ENCODE measurements around the gene GPNMB.

The GPNMB gene

DNA sequence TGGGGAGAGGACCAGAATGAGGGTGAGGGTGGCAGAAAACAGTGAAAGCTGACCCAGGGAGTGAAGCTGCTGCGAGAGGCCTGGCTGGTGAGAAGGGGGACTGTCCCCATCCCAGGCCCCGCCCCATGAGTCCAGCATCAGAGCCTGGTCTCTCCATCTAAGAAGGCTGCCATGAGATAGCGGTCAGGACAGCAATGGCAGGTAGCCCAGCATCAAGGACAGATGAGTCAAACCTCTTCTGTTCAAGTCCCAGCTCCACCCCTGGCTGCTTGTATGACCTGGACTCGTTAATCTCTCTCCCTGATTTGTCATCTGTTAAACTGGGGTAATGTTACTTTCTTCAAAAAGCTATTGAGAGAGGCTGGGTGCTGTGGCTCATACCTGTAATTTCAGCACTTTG is 22.2 kb downstream of the GPNMB start:
- DNase-seq (ENCODE audit: low read depth in 3 of 3, low spot score in 1 of 3) = no peak

DNA sequence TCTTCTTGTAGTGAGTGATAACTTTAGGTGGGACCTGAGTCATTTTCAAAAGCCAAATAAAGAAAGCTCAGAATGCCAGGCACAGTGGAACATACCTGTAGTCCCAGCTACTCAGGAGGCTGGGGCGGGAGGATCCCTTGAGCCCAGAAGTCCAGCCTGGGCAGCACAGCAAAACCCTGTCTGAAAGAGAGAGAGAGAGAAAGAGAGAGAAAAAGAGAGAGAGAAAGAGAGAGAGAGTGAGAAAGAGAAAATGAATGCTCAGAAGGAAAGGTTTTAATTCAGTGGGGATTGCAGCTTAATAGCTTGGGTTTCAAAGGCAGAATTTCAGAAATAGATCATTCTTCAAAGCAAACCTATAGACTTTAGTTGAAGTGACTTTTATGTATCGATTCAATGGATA is 25.7 kb downstream of the GPNMB start:
- DNase-seq (ENCODE audit: low read depth in 3 of 3, low spot score in 1 of 3) = no peak

GRCh38 chr7:23273141-23273599 is 26.6 kb downstream of the GPNMB start:
- peak; percentile 67 to 90 (median 77) for DNase-seq (ENCODE audit: low read depth in 3 of 3, low spot score in 1 of 3)

GRCh38 chr7:23275912-23276311 is 29.3 kb downstream of the GPNMB start:
- DNase-seq (ENCODE audit: low read depth in 3 of 3, low spot score in 1 of 3) = no peak

DNA sequence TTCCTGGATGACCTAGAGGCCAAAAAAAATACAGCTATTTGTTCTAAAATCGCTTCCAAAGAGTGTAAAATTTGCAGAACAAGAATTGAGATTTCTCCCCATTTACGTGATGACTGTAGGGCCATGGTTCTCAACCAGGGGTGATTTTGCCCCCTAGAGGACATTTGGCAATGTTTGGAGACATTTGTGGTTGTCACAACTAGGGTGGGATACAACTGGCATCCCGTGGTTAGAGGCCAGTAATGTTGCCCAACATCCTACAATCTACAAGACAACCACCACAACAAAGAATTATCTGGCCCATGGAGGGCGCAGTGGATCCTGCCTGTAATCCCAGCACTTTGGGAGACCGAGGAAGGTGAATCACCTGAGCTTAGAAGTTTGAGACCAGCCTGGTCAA is 29.8 kb downstream of the GPNMB start:
- no peak for DNase-seq (ENCODE audit: low read depth in 3 of 3, low spot score in 1 of 3)

GRCh38 chr7:23276947-23277346 is 30.4 kb downstream of the GPNMB start:
- no peak for DNase-seq (ENCODE audit: low read depth in 3 of 3, low spot score in 1 of 3)

DNA sequence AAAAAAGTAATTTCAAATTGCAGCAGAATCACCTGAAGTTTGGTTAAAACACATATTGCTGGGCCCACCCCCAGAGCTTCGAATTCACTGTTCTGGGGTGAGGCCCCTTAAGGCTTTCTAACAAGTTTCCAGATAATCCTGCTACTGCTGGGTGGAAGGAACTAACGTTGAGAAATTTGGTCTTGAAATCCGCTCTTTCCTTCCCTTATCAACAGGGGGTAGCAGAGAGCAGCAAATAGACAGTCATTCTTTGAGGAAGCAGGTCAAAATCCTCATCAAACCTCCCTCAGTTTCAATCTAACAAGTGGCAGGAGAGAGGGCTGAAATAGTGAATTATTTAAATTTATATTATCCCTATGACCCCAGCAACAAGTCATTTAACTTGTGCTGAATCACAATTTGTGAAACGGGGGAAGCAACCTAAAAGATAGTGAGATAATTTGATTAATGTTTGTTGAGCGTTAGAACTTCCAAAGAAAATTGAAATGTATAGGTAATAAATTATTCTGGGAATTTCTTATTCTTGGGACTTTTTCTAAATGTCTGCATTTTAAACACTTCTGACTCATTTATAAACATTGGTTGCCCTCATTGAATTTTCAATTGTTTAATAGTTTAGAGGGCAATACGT is 30.9 kb downstream of the GPNMB start:
- DNase-seq (ENCODE audit: low read depth in 3 of 3, low spot score in 1 of 3) = no peak

DNA sequence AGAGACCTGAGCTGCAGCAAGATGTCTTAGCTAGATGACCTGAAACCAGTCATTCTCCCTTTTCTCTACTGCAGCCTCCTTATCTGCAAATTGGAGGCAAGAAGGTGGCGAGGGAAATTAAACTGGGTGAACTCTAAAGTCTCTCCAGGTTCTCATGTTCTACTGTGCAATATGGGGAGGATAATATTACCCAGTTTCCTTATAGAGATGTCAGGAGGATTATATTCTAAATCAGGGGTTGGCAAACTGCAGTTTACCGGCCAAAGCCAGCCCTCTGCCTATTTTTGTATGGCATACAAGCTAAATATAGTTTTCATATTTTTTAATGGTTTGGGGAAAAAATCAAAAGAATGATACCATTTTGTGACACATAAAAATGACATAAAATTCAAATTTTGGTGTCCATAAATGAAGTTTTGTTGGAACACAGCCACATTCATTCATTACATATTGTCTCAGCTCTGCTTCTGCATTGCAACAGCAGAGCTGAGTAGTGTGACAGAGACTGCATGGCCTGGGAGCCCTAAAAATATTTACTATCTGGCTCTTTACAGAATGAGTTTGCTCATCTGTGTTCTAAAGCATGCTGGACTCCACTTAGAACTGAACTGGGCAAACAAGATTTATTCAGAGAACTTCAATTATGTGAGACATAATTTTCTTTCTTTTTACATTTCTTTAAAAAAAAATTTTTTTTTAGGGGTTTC is 33.4 kb downstream of the GPNMB start:
- DNase-seq (ENCODE audit: low read depth in 3 of 3, low spot score in 1 of 3) = no peak

GRCh38 chr7:23283086-23283485 is 36.5 kb downstream of the GPNMB start:
- DNase-seq (ENCODE audit: low read depth in 3 of 3, low spot score in 1 of 3) = no peak

DNA sequence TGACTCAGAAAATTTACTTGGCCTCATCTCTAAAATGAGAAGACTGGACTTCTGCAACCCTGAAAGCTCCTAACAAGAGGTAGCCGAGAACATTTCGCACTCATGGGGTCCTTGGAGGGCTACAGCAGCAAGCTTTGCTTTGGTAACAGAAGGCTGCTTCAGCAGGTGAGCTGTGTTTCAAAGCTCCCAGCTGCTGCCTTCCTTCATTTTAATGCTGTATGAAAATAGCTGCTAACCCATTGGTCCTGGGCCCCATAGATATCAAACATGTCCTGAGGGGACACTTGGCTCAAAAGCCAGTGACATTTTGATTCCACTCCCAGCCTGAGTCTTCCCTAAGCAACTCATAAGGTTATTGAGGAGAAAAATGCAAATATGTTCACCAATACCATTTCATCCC is 38.3 kb downstream of the GPNMB start:
- no peak for DNase-seq (ENCODE audit: low read depth in 3 of 3, low spot score in 1 of 3)

DNA sequence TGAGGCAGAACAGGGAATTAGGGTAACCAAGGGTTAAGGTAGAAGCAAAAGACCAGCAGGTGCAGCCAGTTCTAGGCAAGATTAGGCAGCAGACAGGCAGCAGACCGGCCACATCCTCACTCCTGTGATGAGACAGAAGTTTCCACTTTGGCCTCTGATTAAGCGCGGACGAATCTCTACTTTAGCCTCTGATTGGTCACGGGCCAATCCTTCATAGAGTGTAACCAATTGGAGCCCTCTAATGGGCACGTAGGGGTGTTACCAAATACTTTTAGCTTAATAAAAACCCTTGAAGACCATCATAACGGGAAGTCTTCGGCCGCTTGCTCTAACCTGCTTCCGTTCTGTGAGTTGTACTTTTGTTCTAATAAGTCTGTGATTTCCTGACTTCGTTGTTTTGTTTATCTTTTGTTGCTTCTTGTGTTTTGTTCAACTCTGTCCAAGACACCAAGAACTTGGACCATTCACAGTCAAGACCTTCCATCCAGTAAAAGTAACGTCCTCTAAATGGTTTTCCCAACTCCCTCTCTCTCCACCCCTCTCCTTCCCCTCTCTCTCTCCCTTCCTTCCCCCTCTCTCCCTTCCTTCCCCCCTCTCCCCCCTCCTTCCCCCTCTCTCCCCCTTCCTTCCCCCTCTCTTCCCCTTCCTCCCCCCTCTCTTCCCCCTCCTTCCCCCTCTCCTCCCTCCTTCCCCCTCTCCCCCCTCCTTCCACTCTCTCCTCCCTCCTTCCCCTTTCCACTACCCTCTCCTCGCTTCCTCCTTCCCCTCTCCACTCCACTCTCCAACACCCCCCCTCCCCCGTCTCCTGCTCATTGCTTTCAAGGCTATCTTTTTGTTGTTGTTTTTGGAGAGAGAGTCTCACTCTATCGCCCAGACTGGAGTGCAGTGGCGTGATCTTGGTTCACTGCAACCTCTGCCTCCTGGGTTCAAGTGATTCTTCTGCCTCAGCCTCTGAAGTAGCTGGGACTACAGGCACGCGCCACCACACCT is 39.4 kb downstream of the GPNMB start:
- DNase-seq (ENCODE audit: low read depth in 3 of 3, low spot score in 1 of 3) = no peak

- DNase-seq (ENCODE audit: low read depth in 3 of 3, low spot score in 1 of 3) = no peak
These were observed 41.0 kb downstream of the GPNMB start for GRCh38 chr7:23287612-23288011.

DNA sequence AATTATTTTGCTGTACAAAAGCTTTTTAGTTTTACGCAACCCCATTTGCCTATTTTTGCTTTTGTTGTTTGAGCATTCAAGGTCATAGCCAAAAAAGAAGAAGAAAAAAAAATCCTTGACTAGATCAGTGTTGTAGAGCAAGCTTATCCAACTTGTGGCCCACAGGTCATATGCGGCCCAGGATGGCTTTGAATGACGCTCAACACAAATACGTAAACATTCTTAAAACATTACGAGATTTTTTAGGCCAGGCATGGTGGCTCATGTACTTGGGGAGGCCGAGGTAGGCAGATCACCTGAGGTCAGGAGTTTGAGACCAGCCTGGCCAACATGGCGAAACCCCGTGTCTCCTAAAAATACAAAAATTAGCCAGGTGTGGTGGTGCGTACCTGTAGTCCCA is 44.4 kb downstream of the GPNMB start:
- DNase-seq (ENCODE audit: low read depth in 3 of 3, low spot score in 1 of 3) = no peak

- DNase-seq (ENCODE audit: low read depth in 3 of 3, low spot score in 1 of 3) = no peak
These were observed 45.5 kb downstream of the GPNMB start for GRCh38 chr7:23291957-23292560.

DNA sequence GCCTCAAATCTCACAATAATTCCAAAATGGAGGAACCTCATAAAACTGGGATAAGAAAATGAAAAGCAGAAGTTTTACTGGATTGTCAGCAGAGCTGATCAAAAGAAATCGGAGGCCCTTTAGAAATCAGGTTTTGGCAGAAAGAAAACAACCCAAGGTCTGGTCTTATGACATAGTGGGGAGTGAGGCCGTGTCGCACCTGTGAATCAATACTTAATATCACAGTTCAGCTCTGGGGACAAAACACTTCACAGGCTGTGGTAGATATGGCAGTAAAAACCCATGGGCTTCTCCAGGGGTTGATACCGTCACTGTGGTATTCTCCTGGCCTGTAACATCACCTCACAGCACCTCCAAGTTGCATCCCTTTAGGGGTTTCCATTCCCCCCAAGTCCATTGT is 46.0 kb downstream of the GPNMB start:
- no peak for DNase-seq (ENCODE audit: low read depth in 3 of 3, low spot score in 1 of 3)

DNA sequence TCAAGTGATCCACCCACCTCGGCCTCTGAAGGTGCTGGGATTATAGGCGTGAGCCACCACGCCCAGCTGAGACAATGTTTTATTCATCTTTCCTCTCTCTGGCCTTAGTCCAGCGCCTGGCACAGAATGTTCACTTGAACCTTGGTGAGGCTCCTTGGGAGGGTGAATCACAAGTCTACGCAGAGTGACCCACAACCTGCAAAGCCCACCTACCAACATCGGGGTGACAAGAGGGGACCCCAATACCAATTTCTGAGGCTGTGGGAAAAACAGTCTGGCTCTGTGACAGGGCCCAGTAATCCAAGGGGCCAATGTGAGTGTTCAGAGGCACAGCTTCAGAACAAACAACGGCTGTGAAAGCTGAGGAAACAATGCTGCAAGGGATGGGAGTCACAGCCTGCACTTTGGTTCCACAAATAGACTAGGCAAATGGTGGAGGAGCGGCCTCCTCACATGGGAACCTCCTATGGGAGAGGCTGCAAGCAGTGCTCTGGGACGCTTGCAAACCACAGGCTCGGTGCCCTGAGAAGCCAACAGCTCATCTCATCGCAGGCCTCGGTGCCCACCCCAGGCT is 47.0 kb downstream of the GPNMB start:
- no peak for DNase-seq (ENCODE audit: low read depth in 3 of 3, low spot score in 1 of 3)

DNA sequence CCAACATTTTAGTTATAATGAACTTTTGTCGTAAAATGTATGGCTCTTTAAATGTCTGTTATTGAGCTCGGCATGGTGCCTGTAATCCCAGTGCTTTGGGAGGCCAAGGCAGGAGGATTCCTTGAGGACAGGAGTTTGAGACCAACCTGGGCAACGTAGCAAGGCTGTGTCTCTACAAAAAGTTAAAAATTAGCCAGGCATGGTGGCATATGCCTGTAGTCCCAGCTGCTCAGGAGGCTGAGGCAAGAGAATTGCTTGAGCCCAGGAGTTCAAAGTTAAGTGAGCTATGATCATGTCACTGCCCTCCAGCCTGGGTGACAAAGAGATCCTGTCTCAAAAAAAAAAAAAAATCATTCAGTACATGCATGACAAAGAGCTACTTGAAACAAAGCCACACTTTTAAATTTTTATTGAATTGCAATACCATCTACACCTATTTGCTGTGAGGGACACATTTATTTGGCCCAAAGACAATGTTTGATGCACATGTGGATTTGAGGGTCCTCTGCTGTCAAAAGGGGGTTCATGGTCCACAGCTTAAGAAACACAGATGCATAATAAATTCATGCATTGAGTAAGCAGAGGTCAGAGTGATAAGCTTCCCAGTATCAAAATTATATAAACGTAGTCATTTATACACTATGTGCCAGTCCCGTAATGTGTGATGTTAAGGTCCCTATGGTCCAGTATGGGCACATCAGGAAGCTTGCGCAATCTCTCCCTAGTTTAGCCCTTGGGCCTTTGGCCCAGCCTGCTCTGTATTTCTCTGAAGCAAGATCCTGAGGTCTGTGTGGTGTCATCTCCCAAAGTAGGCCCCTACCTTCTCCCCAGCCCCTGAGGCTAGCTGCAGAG is 48.2 kb downstream of the GPNMB start:
- DNase-seq (ENCODE audit: low read depth in 3 of 3, low spot score in 1 of 3) = no peak

- no peak for DNase-seq (ENCODE audit: low read depth in 3 of 3, low spot score in 1 of 3)
These were observed 48.8 kb downstream of the GPNMB start for GRCh38 chr7:23295401-23295697.

DNA sequence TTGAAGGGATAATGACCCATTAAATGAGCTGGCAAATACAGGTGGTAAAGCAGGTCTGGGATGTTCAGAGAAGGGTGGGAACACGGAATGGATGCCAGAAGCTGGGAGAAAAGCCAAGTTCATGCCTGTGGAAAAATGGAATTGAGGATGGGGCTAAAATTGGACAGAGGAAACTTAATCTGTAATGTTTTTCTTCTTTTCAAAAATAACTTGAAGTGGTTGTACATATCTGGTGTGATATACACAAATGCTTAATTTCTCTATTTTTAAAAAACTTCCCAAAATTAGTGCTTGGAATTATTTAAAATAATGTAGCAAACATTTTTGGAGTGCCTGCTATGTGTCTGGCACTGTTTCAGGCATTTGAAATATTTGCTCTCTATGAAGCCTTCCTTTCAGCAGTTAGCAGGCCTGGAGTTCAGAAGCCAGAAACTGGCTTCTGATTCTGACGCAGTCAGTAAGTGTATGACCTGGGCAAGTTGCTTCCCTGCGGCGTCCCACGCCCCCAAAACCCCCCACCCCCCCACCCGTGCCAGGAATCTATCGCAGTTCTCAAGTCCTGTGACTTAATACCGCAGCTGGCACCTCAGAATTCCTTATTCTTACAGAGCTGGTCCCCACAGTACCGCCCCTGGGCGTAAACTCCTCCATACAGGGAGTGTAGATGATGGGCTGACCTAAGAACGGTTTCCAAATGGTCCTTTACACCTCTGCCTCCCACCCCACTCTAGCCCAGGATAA is 51.7 kb downstream of the GPNMB start:
- no peak for DNase-seq (ENCODE audit: low read depth in 3 of 3, low spot score in 1 of 3)
